ENCODE measurements around the gene JAKMIP2. TPM values are rescaled to one million over a fixed set of nuclear protein-coding genes. Genes with fewer than 3 reads are reported as not detected.
"Not testable (repeated sequence)": the region's sequence is repeated elsewhere in the genome, so short reads cannot be mapped to it uniquely, and the experiment has no call there.

JAKMIP2 gene
- total RNA-seq, 1 experiment from 2014 or later: not detected

DNA sequence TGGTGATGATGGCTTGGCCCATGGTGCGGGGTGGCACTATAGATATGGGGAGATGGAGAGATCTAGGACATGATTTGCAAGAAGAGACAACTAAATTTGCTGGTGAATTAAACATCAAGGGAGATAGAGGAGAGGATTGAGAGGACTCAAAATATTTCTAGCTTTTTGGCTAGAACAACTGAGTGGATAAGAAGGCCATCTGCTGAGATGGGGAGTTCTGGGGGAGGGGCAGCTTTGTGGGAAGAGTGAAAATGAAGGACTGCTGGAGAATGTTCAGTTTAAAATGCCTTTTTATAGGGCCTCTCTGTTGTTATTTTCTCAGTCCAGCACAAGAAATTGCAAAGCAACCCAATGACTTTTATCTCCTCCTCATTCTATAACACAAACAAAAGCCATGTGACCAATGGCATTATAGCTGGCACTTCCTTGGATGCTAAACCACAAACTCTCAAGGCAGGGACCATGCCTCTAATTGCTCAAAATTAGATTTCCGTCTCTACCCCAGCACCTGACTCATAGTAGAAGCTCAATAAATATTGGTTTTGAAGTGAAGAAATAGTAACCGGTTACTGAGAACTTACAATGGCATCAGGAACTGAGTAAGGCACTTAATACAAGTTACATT, 29.8 kb downstream of the JAKMIP2 start:
- in situ Hi-C loops (cut with HindIII; ENCODE audit: low sequenced_read_pairs): no loop called here
- peak; percentile 91 for DNase-seq (ENCODE audit: low spot score)

DNA sequence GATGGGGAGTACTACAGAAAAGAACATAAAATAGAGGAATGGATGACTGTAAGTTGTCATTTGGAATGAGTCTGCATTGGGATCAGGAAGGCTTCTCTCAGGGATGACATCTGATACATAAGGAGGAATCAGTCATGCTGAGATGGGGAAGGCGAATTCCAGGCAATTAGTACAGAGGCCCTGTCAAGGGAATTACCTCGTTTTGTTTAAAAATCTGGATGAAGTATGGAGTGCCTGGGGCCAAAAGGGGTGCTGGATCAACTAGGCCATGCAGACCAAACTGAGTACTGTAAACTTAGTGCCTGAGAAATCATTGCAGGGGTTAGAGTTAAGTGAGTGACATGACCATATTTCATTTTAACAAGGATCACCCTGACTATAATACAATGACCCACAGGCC, 30.5 kb downstream of the JAKMIP2 start:
- in situ Hi-C loops (cut with HindIII; ENCODE audit: low sequenced_read_pairs): no loop called here
- no peak for DNase-seq (ENCODE audit: low spot score)

DNA sequence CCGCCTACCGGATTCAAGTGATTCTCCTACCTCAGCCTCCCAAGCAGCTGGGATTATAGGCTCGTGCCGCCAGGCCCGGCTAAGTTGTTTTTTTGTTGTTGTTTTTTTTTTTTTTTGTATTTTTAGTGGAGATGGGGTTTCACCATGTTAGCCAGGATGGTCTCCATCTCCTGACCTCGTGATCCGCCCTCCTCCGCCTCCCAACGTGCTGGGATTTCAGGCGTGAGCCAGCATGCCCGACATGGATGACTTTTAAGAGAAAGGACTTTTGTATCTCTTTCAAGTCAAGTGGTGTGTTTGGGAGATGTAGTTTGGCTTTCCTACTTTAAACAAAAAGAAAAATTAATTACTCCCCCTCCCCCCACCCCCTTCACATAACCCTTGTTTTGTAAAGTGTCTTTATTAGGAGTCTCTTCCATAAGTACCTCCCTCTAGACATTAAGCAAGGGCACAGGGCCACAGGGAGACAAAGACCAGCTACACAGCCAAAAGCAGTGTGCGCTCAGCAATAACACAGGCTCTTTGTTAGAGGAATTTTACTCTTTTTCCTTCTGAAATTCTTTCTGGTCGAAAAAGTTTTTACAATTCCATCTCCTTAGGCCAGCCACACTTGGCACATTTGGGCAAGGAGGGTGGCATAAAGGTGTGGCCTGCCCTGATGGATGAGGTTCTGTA, 31.2 kb downstream of the JAKMIP2 start:
- DNase-seq (ENCODE audit: low spot score): no peak
- in situ Hi-C loops (cut with HindIII; ENCODE audit: low sequenced_read_pairs): no loop called here

DNA sequence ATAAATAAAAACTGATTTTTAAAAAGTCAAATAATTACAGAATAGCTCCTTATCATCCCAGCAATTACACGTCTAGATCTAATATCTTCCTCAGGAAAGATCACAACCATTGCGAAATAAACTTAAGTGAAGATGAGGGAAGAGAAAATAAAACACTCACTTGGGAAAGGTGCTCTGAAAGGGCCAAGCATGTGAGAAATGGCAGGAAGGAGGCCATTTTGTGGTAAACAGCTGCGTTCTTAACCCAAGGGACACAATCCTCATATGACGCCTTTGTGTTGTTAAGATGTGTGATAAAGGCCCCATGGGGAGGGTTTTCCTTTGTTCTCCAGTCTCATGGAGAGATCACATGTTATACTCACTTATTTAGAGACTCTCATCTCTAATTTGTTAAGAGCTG, 32.5 kb downstream of the JAKMIP2 start:
- no peak for DNase-seq (ENCODE audit: low spot score)
- in situ Hi-C loops (cut with HindIII; ENCODE audit: low sequenced_read_pairs): no loop called here

DNA sequence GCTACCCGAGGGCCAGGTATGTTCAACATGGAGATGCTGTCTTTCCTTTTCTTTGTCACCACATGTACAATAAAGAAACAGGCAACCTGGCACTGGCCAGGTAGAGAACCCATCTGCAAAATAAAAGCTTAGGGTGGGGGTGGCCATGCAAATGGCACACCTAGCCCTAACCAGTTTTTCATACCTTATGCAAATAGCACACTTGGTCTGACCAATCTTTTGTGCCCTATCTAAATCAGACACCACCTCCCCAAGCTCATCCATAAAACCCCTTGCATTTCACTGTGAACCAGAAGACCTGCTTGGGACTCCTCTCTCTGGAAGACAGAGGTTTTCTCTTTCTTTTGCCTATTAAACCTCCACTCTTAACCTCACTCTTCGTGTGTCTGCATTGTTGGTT, 33.9 kb downstream of the JAKMIP2 start:
- in situ Hi-C loops (cut with HindIII; ENCODE audit: low sequenced_read_pairs): no loop called here

DNA sequence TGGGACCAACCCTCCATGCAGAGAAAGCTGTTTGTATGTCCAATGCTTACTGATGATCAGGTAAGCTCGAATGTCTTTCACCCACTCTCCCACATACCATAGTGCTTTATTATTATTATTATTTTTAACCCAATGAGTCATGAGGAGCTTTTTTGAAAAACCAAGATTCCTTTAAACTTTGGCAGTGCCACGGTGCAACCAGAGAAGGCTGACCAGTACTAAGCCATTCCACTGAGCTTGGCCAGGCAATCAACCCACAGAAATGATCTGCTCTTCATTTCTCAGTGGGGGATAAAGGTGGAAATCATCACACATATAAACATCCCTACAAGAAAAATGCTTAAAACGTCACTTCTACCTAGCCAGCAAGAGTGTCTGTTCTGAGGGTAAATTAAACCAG, 35.5 kb downstream of the JAKMIP2 start:
- no peak for DNase-seq (ENCODE audit: low spot score)
- in situ Hi-C loops (cut with HindIII; ENCODE audit: low sequenced_read_pairs): no loop called here

More for the DNA sequence above, 33.9 kb downstream of the JAKMIP2 start:
- DNase-seq (ENCODE audit: low spot score): no peak

DNA sequence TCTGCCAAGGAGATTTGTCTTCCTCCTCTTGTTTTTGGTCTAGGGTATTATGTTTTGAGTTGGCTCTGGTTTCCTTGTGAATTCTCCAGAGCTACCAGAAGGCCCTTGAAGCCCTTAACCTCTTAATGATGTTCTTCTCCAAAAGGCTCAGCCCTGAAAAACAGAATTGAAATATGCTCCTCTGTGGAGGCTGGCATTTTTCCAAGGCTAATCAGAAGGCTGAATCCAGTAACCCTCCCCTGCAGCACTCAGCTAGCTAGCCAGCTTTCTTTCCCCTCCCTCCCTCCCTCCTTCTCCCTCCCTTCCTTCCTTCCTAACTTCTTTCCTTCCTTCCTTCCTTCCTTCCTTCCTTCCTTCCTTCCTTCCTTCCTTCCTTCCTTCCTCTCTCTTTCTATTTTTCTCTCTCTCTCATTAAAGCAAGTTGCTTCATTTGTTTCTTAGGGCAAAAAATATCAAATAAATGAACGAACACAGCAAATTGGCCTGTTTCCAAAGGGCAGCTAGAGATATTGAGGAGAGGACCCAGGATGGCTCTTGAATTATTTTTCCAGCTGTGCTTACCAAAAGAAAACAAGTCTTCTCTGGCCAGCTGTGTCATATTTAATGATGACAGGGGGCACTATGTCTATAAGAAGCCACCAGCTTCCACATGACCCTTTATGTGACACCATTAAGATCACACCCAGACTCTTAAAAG, 38.7 kb downstream of the JAKMIP2 start:
- in situ Hi-C loops (cut with HindIII; ENCODE audit: low sequenced_read_pairs): no loop called here
- DNase-seq (ENCODE audit: low spot score): peak; percentile 89

DNA sequence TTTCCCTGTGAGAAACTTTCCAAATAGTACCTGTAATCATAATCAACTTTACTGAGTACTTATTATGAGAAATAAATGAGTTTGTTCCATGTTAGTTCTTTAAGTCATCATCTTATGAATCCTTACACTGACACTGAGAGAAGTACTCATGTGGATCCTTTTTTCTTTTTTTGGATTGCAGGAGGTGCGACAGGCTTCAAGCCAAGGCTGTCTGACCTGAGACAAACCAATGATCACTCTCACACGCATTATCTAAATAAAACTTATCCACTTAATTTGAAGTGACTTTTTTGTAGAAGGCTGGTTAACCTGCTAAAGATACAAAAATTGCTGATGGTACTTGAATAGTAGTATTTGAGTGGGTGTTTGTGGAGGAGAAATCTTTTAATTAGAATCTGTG, 39.5 kb downstream of the JAKMIP2 start:
- peak; percentile 67 for DNase-seq (ENCODE audit: low spot score)
- in situ Hi-C loops (cut with HindIII; ENCODE audit: low sequenced_read_pairs): no loop called here

DNA sequence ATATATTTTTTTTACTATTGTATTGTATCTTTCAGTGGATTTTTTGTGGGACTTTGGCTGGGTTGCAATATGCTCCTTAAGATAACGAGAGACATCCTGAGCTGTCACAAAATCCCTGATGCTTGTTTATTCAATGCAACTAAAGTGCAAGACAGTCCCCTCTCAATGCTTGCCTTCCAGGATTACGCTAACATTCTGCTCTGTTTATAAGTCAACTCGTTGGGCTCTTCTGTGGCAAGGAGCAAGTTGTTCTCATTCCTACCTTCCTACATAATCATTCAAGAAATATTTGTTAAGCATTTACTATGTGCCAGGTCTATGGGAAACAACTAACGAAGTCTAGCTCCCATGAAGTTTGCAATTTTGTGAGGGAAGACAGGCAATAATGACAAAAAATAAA, 40.4 kb downstream of the JAKMIP2 start:
- in situ Hi-C loops (cut with HindIII; ENCODE audit: low sequenced_read_pairs): no loop called here
- DNase-seq (ENCODE audit: low spot score): no peak

DNA sequence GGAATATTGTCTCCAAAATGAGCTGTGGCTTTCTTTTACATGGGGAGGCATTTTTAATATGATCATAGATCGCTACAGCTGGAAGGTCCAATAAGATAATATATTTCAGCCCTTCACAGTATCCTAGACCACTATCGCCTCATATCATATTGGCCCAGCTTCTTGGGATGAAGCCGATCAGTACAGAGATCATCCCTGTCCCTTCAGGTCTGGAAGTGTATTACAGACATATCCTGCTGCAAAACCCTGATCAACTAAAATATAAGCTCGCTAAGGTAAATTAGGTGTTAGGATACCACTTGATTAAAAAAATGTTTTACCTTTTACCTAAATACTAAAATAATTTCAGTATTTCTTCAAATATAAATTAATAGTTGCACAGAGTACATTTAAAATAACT, 41.7 kb downstream of the JAKMIP2 start:
- in situ Hi-C loops (cut with HindIII; ENCODE audit: low sequenced_read_pairs): no loop called here
- no peak for DNase-seq (ENCODE audit: low spot score)

DNA sequence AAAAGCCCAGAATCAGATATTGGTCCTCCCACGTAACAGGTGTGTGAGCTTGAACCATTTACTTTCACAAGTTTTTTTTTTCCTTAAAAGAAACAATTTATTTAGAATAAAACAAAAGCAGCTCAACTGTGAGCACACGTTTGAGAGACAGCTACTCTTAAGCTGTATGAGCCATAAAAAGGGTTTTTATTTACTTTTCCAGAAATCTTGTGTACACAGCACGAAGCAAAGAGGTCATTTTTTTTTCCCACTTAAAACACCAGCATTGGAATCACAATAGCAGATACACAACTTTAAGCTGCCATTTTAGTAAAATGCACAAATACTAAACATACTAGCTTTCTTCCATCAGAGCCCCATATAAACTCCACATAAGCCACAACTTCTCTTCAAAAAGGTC, 44.6 kb downstream of the JAKMIP2 start:
- in situ Hi-C loops (cut with HindIII; ENCODE audit: low sequenced_read_pairs): no loop called here
- no peak for DNase-seq (ENCODE audit: low spot score)

DNA sequence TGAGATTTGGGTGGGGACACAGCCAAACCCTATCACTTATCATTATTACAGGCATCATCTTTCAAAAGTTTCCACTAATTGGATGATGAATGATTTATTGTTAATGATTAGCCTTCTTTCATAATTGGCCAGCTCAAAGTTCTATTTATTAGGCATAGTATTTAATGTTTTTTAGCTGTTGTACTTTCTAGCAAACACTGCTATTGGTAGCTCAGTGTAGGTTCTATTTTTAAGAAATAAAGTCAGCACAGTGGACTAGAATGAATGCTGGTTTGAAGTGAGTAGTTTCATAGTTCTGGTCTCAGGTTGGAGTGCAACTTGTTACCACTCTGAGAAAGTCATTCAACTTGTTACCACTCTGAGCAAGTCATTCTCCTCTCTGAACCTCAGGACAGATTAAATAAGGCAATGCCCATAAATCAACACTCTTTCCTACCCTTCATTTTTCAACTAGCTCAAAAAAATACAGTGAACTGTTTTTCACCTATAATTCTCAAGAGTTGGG, 46.9 kb downstream of the JAKMIP2 start:
- no peak for DNase-seq (ENCODE audit: low spot score)
- in situ Hi-C loops (cut with HindIII; ENCODE audit: low sequenced_read_pairs): no loop called here

DNA sequence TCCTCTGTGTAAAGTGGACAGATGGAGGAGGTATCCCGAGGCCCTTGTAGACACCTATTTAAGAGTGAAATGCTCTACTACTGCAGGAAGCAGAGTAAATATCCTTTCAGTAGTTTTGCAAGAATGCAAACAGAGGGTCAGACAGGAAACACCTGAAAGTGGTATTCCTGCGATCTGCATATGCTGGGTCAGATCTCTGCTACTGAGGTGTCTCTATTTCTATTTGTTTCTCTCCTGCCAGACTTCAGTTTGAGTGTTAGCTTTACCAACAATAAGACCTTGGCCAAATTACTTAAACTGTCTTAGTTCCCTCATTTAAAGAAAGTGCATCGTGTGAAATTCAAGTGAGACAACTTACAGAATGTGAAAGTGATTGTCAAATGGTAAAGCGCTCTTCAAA, 47.6 kb downstream of the JAKMIP2 start:
- in situ Hi-C loops (cut with HindIII; ENCODE audit: low sequenced_read_pairs): no loop called here
- no peak for DNase-seq (ENCODE audit: low spot score)

DNA sequence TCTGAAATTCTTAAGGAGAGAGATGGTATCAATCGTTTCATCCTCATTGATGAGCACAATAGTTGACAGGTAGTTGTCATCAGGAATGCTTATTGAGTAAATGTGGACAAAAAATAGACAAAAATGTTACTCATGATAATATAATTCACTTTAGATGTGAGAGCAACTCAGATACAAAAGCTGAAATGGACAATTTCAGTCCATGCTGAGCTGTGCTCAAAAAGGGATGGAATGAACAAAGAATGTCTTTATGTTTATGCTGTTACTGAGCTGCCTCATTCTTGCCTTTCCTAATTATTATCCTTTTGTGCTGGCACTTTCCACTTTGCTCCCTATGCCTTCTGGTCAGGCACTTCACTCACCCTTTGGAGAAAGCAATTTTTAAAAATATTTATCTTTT, 49.5 kb downstream of the JAKMIP2 start:
- DNase-seq (ENCODE audit: low spot score): no peak
- in situ Hi-C loops (cut with HindIII; ENCODE audit: low sequenced_read_pairs): no loop called here

DNA sequence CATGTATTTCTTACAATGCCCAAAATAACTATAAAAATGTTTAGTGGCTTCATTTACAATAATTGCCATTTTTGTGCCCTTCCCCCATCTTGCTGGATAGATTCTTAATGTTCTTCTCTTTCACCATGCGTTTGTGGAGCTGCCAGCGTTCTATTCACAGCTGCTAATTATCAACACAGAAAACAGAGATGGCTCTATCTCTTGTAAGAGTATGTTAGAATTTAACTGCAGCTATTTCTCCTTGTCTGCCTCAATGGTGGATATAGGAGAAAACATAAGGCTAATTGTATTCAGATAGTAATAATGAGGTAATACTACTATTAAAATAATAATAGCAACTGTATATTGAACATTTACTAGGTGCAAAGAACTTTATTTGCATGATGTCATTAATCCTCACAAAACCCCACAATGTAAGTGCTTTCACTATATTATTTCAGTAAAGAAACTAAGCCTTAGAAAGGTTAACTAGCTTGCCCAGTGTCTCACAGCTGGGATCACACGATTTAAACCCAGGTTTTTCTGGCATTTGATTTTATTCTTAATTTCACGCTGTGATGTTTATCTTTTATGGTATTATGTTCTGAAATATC, 50.1 kb downstream of the JAKMIP2 start:
- DNase-seq (ENCODE audit: low spot score): no peak
- in situ Hi-C loops (cut with HindIII; ENCODE audit: low sequenced_read_pairs): no loop called here

DNA sequence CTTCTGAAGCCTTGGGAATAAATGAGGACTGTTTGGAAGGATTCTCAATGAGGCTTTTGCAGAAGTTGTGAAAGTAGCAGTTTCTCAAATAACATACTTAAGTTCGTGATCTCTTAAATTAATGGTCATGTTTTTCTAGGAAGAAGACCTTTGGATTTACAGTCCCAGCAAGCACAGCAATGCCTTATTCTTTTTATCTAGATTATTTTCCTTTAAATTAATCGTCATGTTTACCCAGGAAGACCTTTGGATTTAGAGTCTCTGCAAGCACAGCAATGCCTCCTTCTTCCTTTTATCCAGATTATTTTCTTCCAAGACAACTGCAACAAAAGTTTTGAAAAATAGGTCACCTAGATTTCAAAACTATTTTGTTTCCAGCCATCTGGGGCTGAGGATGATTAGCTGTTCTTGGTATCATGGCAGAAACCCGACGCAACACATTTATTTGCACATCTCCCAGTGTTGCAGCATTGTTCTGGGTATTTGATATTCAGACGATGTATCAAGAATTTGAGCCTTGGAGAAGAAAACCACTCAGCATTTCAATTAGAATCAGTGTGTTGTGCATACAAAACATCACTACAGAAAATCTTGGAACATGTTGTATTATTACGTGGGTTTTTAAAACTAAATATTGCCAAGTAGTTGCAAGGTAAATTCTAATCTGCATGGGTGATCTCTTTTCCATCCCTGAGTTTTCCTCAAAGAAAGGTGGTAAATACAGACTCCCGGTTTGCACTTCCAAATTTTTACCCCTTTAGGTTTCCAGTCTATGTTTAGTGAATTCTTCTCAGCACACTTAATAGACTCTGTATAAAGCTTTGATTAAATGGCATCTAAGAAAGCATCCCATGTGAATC, 50.9 kb downstream of the JAKMIP2 start:
- in situ Hi-C loops (cut with HindIII; ENCODE audit: low sequenced_read_pairs): no loop called here
- DNase-seq (ENCODE audit: low spot score): no peak

DNA sequence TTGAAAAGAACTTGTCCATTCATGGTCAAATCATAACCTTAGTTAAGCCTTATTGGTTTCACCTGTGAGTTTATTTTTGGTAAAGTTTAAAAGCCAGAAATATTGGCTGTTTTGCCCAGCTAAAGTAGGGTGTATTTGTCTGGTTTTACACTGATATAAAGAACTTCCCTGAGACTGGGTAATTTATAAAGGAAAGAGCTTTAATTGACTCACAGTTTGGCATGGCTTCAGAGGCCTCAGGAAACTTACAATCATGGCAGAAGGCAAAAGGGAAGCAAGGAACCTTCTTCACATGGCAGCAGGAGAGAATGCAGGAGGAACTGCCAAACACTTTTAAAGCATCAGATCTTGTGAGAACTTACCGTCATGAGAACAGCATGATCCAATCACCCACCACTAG, 55.3 kb downstream of the JAKMIP2 start:
- no peak for DNase-seq (ENCODE audit: low spot score)
- in situ Hi-C loops (cut with HindIII; ENCODE audit: low sequenced_read_pairs): no loop called here

DNA sequence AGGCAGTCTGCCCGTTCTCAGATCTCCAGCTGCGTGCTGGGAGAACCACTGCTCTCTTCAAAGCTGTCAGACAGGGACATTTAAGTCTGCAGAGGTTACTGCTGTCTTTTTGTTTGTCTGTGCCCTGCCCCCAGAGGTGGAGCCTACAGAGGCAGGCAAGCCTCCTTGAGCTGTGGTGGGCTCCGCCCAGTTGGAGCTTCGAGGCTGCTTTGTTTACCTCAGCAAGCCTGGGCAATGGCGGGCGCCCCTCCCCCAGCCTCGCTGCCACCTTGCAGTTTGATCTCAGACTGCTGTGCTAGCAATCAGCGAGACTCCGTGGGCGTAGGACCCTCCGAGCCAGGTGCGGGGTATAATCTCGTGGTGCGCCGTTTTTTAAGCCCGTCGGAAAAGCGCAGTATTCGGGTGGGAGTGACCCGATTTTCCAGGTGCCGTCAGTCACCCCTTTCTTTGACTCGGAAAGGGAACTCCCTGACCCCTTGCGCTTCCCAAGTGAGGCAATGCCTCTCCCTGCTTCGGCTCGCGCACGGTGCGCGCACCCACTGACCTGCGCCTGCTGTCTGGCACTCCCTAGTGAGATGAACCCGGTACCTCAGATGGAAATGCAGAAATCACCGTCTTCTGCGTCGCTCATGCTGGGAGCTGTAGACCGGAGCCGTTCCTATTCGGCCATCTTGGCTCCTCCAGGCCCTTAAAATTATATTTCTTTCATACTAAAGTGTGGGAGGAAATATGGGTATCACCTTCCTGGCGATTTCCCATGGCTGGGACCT, 61.2 kb downstream of the JAKMIP2 start:
- in situ Hi-C loops (cut with HindIII; ENCODE audit: low sequenced_read_pairs); DNase-seq (ENCODE audit: low spot score): not testable (repeated sequence)
